ENCODE results near the gene ZIC5.

- TF ChIP-seq CTCF (IDR thresholded peaks at IDR 0.05; ENCODE audit: insufficient read depth, low read depth, low read length) (no peak), EZH2 (IDR thresholded peaks at IDR 0.05; ENCODE audit: insufficient read depth, low read length) (no peak)
These were observed 4.1 kb upstream of the ZIC5 start for GRCh38 chr13:99975626-99976025.
